Neuronal stem cell (in vitro differentiated cells): ENCODE results near the gene CCR4.
"Not testable (repeated sequence)": the region's sequence is repeated elsewhere in the genome, so short reads cannot be mapped to it uniquely, and the experiment has no call there.

Experiments
- DNase-seq: peaks from one replicate; pipeline ENCODE4 v3.0.0-alpha.2; 2013; ENCODE audit warnings: low spot score
- H2AFZ ChIP-seq: one replicate; pipeline ENCODE4 v1.6.1; 2013; ENCODE audit warnings: mild to moderate bottlenecking, low read length, inconsistent platforms
- H2AK5ac ChIP-seq: 2 replicates; pipeline ENCODE4 v1.6.1; 2013; ENCODE audit warnings: low read depth, mild to moderate bottlenecking, inconsistent platforms, low read length, moderate library complexity, mixed read lengths
- H2BK120ac ChIP-seq: 2 replicates; pipeline ENCODE4 v1.6.1; 2013; ENCODE audit warnings: low read depth, mild to moderate bottlenecking, inconsistent platforms, low read length, moderate library complexity, mixed read lengths
- H2BK12ac ChIP-seq: one replicate; pipeline ENCODE4 v1.6.1; 2013; ENCODE audit warnings: low read length, inconsistent platforms
- H2BK15ac ChIP-seq: 2 replicates; pipeline ENCODE4 v1.6.1; 2013; ENCODE audit warnings: mild to moderate bottlenecking, low read length, inconsistent platforms, mixed read lengths
- H2BK5ac ChIP-seq: one replicate; pipeline ENCODE4 v1.6.1; 2013; ENCODE audit warnings: inconsistent platforms, mild to moderate bottlenecking, low read length, moderate library complexity
- H3K14ac ChIP-seq: one replicate; pipeline ENCODE4 v1.6.1; 2013; ENCODE audit warnings: low read length, inconsistent platforms
- H3K18ac ChIP-seq: 2 replicates; pipeline ENCODE4 v1.6.1; 2013; ENCODE audit warnings: low read length, inconsistent platforms
- H3K23ac ChIP-seq: 2 replicates; pipeline ENCODE4 v1.6.1; 2013; ENCODE audit warnings: low read depth, mild to moderate bottlenecking, mixed read lengths, low read length, inconsistent platforms; ENCODE audit not compliant: poor library complexity
- H3K27ac ChIP-seq: replicated peaks from 3 replicates; pipeline ENCODE4 v1.5.1; 2013; ENCODE audit warnings: low read length, inconsistent platforms
- H3K27me3 ChIP-seq, 3 experiments: 2 replicates each; pipeline ENCODE4 v1.6.1; 2013; ENCODE audit warnings: low read length in 3 of 3, mild to moderate bottlenecking in 2 of 3, inconsistent platforms in 1 of 3, low read depth in 1 of 3, mixed read lengths in 1 of 3, moderate library complexity in 1 of 3; ENCODE audit not compliant: control insufficient read depth in 3 of 3, insufficient read depth in 3 of 3
- H3K36me3 ChIP-seq, 2 donors: replicated peaks in 1 of 2; 2 replicates each; pipeline ENCODE4 v1.6.1; 2013; ENCODE audit warnings: low read length in 2 of 2; ENCODE audit not compliant: control insufficient read depth in 2 of 2, insufficient read depth in 2 of 2
- H3K4ac ChIP-seq: 2 replicates; pipeline ENCODE4 v1.6.1; 2013; ENCODE audit warnings: inconsistent platforms, mild to moderate bottlenecking, low read length, moderate library complexity
- H3K4me1 ChIP-seq, 2 donors: 1 replicate in 1 of 2; 2 replicates in 1 of 2; pipeline ENCODE4 v1.6.1; 2013; ENCODE audit warnings: low read length in 2 of 2, low read depth in 1 of 2; ENCODE audit not compliant: control insufficient read depth in 2 of 2, insufficient read depth in 1 of 2
- H3K4me2 ChIP-seq: one replicate; pipeline ENCODE4 v1.6.1; 2013; ENCODE audit warnings: mild to moderate bottlenecking, low read length, inconsistent platforms; ENCODE audit not compliant: insufficient read depth, poor library complexity, severe bottlenecking
- H3K4me3 ChIP-seq, 2 donors: 2 replicates each; pipeline ENCODE4 v1.5.1; 2013; ENCODE audit warnings: low read length in 2 of 2, mild to moderate bottlenecking in 2 of 2, inconsistent platforms in 1 of 2, moderate library complexity in 1 of 2
- H3K79me1 ChIP-seq: one replicate; pipeline ENCODE4 v1.6.1; 2013; ENCODE audit warnings: low read depth, mild to moderate bottlenecking, inconsistent platforms, low read length, moderate library complexity
- H3K9ac ChIP-seq: one replicate; pipeline ENCODE4 v1.6.1; 2013; ENCODE audit warnings: mild to moderate bottlenecking, low read depth, low read length, inconsistent platforms; ENCODE audit not compliant: poor library complexity
- H3K9me3 ChIP-seq, 2 donors: replicated peaks in 1 of 2; 2 replicates each; pipeline versions ENCODE3 to v1.6.1; 2013; ENCODE audit warnings: low read length in 2 of 2, mild to moderate bottlenecking in 2 of 2, inconsistent platforms in 1 of 2, low read depth in 1 of 2, mixed read lengths in 1 of 2, moderate library complexity in 1 of 2; ENCODE audit not compliant: control insufficient read depth in 2 of 2, insufficient read depth in 1 of 2
- H4K8ac ChIP-seq: one replicate; pipeline ENCODE4 v1.6.1; 2013; ENCODE audit warnings: low read depth, mild to moderate bottlenecking, inconsistent platforms, low read length, moderate library complexity
- H4K91ac ChIP-seq: one replicate; pipeline ENCODE4 v1.6.1; 2013; ENCODE audit warnings: low read length, low read depth, mild to moderate bottlenecking, inconsistent platforms; ENCODE audit not compliant: poor library complexity
- WGBS, 2 donors: extraction: QIAGEN DNeasy Blood & Tissue Kit; methylation state at CpG; one replicate each; pipeline ENCODE4 v1.1.7; 2013; ENCODE audit warnings: missing lambda C conversion rate in 2 of 2, mixed read lengths in 1 of 2; ENCODE audit not compliant: insufficient read length in 2 of 2, insufficient replicate concordance in 1 of 2; ENCODE audit errors: extremely low coverage in 2 of 2; 5-methylcytosine and 5-hydroxymethylcytosine counted together

The CCR4 gene

DNA sequence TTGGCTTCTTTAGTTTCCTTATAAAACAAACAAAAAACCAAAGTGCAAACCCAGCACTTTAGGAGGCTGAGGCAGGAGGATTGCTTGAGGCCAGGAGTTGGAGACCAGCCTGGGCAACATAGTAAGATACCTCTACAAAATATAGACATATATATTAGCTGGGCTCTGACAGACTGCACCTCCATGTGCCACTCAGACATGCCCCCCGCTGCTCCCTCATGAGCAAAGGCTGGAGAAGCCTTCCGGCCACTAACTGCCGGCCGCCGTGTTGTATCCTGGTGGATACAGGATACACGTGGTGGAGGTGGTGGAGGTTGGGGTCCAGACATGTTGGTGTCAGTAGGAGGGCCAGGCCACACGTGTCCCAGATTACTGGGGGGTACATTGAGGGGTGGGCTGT lies 29.4 kb upstream of the CCR4 start:
- Histone ChIP-seq H2AFZ (no peak overlapping the region), H3K23ac (no peak overlapping the region), H4K8ac (no peak overlapping the region), H2AK5ac (no peak overlapping the region), H3K14ac (no peak overlapping the region), H2BK5ac (no peak overlapping the region), H3K36me3 (no peaks in the 10 kb centered on the region), H2BK15ac (peak overlapping the region; percentile 43), H4K91ac (no peak overlapping the region), H3K9ac (no peak overlapping the region), H3K18ac (no peak overlapping the region), H3K27ac (no peak overlapping the region), H3K4me3 (no peak overlapping the region), H3K79me1 (no peaks in the 10 kb centered on the region), H3K4me2 (no peak overlapping the region), H3K27me3 (no peaks in the 10 kb centered on the region), H2BK12ac (peak overlapping the region; percentile 94), H3K4me1 (no peaks in the 10 kb centered on the region), H2BK120ac (no peak overlapping the region), H3K9me3 (no peaks in the 10 kb centered on the region), H3K4ac (no peak overlapping the region)
- DNase-seq: no peak
- WGBS, 2 donors: no CpG with 5 or more reads among the region's 7 CpGs

DNA sequence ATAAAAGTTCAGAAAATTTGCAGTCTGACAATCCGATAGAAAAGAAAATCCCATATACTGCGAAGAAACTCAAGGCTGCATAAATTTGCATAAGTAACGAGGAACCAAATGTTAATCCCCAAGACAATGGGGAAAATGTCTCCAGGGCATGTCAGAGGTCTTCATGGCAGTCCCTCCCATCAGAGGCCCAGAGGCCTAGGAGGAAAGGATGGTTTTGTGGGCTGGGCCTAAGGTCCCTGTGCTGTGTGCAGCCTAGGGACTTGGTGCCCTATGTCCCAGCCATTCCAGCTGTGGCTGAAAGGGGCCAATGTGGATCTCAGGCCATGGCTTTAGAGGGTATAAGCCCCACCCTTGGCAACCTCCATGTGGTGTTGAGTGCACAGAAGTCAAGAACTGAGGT lies 21.3 kb upstream of the CCR4 start:
- Histone ChIP-seq H3K23ac (no peak overlapping the region), H2BK12ac (no peak overlapping the region), H3K27ac (no peak overlapping the region), H2AFZ (no peak overlapping the region), H2BK5ac (no peak overlapping the region), H2AK5ac (no peak overlapping the region), H3K9me3 (peaks cover 0 to 4% of the 10 kb centered on the region in 2 donors), H3K4me1 (no peaks in the 10 kb centered on the region), H3K4me2 (no peak overlapping the region), H3K14ac (no peak overlapping the region), H3K27me3 (no peaks in the 10 kb centered on the region), H2BK15ac (no peak overlapping the region), H3K9ac (no peak overlapping the region), H3K4ac (no peak overlapping the region), H3K36me3 (no peaks in the 10 kb centered on the region), H3K79me1 (no peaks in the 10 kb centered on the region), H4K8ac (no peak overlapping the region), H2BK120ac (no peak overlapping the region), H3K4me3 (no peak overlapping the region), H4K91ac (no peak overlapping the region), H3K18ac (no peak overlapping the region)
- no CpG with 5 or more reads among the region's 3 CpGs for WGBS, 2 donors
- DNase-seq: no peak

DNA sequence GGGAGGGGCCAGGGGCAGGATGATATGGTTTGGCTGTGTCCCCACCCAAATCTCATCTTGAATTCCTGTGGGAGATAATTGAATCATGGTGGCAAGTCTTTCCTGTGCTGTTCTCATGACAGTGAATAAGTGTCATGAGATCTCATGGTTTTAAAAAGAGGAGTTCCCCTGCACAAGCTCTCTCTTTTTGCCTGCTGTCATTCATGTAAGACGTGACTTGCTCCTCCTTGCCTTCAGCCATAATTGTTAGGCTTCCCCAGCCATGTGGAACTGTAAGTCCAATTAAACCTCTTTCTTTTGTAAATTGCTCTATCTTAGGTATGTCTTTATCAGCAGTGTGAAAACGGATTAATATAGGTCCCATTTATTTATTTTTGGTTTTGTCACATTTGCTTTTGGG lies 20.2 kb upstream of the CCR4 start:
- not testable (repeated sequence) for H3K27me3 ChIP-seq

GRCh38 chr3:32934150-32934742 lies 17.2 kb upstream of the CCR4 start:
- H3K36me3 ChIP-seq: no peaks in the 10 kb centered on the region
- no peak overlapping the region for H2AK5ac ChIP-seq
- H3K27me3 ChIP-seq: no peaks in the 10 kb centered on the region
- H3K9me3 ChIP-seq: no peaks in the 10 kb centered on the region
- H2AFZ ChIP-seq: no peak overlapping the region
- H4K91ac ChIP-seq: no peak overlapping the region
- no peak overlapping the region for H2BK5ac ChIP-seq
- H2BK15ac ChIP-seq: no peak overlapping the region
- H3K4me3 ChIP-seq: no peak overlapping the region
- H2BK12ac ChIP-seq: no peak overlapping the region
- H3K23ac ChIP-seq: no peak overlapping the region
- H3K14ac ChIP-seq: no peak overlapping the region
- H4K8ac ChIP-seq: no peak overlapping the region
- DNase-seq: peak; percentile 24
- H2BK120ac ChIP-seq: no peak overlapping the region
- no peak overlapping the region for H3K18ac ChIP-seq
- no peak overlapping the region for H3K27ac ChIP-seq
- no peak overlapping the region for H3K4ac ChIP-seq
- no peak overlapping the region for H3K4me2 ChIP-seq
- H3K79me1 ChIP-seq: no peaks in the 10 kb centered on the region
- no peak overlapping the region for H3K9ac ChIP-seq
- H3K4me1 ChIP-seq: no peaks in the 10 kb centered on the region
- no CpG with 5 or more reads among the region's 5 CpGs for WGBS, 2 donors

More for the DNA sequence above, 20.2 kb upstream of the CCR4 start:
- H3K4me3 ChIP-seq, H2AK5ac ChIP-seq, H3K79me1 ChIP-seq, H3K9ac ChIP-seq, H4K91ac ChIP-seq, H3K36me3 ChIP-seq, H3K4me2 ChIP-seq, H3K27ac ChIP-seq, H3K4ac ChIP-seq, DNase-seq, H3K23ac ChIP-seq, H2BK15ac ChIP-seq, H3K18ac ChIP-seq, H2BK12ac ChIP-seq, H4K8ac ChIP-seq, H2BK5ac ChIP-seq, H3K4me1 ChIP-seq, H2BK120ac ChIP-seq, H3K9me3 ChIP-seq, H2AFZ ChIP-seq, H3K14ac ChIP-seq: not testable (repeated sequence)
- no CpG with 5 or more reads among the region's 2 CpGs for WGBS, 2 donors
